CD8-positive, alpha-beta memory T cell (primary cell): ENCODE measurements around the gene BAG1. TPM values are rescaled to one million over a fixed set of nuclear protein-coding genes. Genes with fewer than 3 reads are reported as not detected.

Experiments
- CTCF ChIA-PET: fragments of 350-600 bp; sonication (Branson Sonifier 250); formaldehyde crosslinking; loops from one replicate; lab custom pipeline; 2021; ENCODE audit warnings: antibody characterized with exemption; lab: Charles Lee
- POLR2A ChIA-PET: fragments of 350-600 bp; sonication (Branson Sonifier 250); formaldehyde crosslinking; loops from one replicate; lab custom pipeline; 2021; ENCODE audit warnings: antibody characterized with exemption; lab: Charles Lee
- DNase-seq, 5 donors: peaks; one replicate each; pipeline versions ENCODE4 v3.0.0 to v3.0.0-alpha.2; 2020 to 2022; ENCODE audit warnings: mixed read lengths in 1 of 5
- H3K27ac ChIP-seq: one replicate; pipeline ENCODE4 v1.7.0; 2013; ENCODE audit warnings: low read depth, mild to moderate bottlenecking, low read length, moderate library complexity
- H3K27me3 ChIP-seq: 2 replicates; pipeline ENCODE4 v1.7.0; 2013; ENCODE audit warnings: low read length, mild to moderate bottlenecking; ENCODE audit not compliant: insufficient read depth, poor library complexity, severe bottlenecking
- H3K36me3 ChIP-seq: 2 replicates; pipeline ENCODE4 v1.7.0; 2013; ENCODE audit warnings: mild to moderate bottlenecking, low read length, moderate library complexity; ENCODE audit not compliant: insufficient read depth
- H3K4me1 ChIP-seq: 2 replicates; pipeline ENCODE4 v1.7.0; 2013; ENCODE audit warnings: mild to moderate bottlenecking, low read length, moderate library complexity; ENCODE audit not compliant: insufficient read depth
- H3K4me3 ChIP-seq: 2 replicates; pipeline ENCODE4 v1.7.0; 2013; ENCODE audit warnings: mild to moderate bottlenecking, low read length
- H3K9me3 ChIP-seq: 2 replicates; pipeline ENCODE4 v1.7.0; 2013; ENCODE audit warnings: mild to moderate bottlenecking, low read length
- H3K27ac Mint-ChIP-seq, 8 donors: one replicate each; pipeline ENCODE4 v1.8.0; 2020 to 2021; ENCODE audit warnings: mixed read lengths in 8 of 8, mild to moderate bottlenecking in 6 of 8, inconsistent platforms in 3 of 8, moderate library complexity in 3 of 8
- H3K27me3 Mint-ChIP-seq, 2 donors: one replicate each; pipeline ENCODE4 v1.8.0; 2020 to 2021; ENCODE audit warnings: mixed read lengths in 2 of 2, mild to moderate bottlenecking in 1 of 2, moderate library complexity in 1 of 2
- H3K36me3 Mint-ChIP-seq, 3 donors: one replicate each; pipeline ENCODE4 v1.8.0; 2020 to 2021; ENCODE audit warnings: mixed read lengths in 3 of 3, inconsistent platforms in 1 of 3, mild to moderate bottlenecking in 1 of 3
- H3K4me1 Mint-ChIP-seq, 3 donors: one replicate each; pipeline ENCODE4 v1.8.0; 2020 to 2021; ENCODE audit warnings: mixed read lengths in 3 of 3, inconsistent platforms in 1 of 3, mild to moderate bottlenecking in 1 of 3
- H3K4me3 Mint-ChIP-seq, 7 donors: one replicate each; pipeline ENCODE4 v1.8.0; 2020 to 2021; ENCODE audit warnings: mixed read lengths in 7 of 7, mild to moderate bottlenecking in 6 of 7, moderate library complexity in 4 of 7, inconsistent platforms in 2 of 7
- H3K9me3 Mint-ChIP-seq, 5 donors: one replicate each; pipeline ENCODE4 v1.8.0; 2020 to 2022; ENCODE audit warnings: mixed read lengths in 5 of 5, mild to moderate bottlenecking in 3 of 5, moderate library complexity in 2 of 5, inconsistent platforms in 1 of 5
- polyA plus RNA-seq: library from polyadenylated mRNA; unstranded; fragments of 300-500 nt; fragmentation: Illumina TruSeq; gene quantifications from one replicate; pipeline ENCODE4 v1.2.3, GENCODE V29; 2021
- total RNA-seq, 2 experiments: library from RNA; stranded (reverse); gene quantifications; one replicate each; pipeline ENCODE4 v1.2.3, GENCODE V29; 2021

BAG1 gene
- total RNA-seq (10 to 100 TPM; 70.6 to 83.6 TPM), polyA plus RNA-seq (91.5 TPM)

DNA sequence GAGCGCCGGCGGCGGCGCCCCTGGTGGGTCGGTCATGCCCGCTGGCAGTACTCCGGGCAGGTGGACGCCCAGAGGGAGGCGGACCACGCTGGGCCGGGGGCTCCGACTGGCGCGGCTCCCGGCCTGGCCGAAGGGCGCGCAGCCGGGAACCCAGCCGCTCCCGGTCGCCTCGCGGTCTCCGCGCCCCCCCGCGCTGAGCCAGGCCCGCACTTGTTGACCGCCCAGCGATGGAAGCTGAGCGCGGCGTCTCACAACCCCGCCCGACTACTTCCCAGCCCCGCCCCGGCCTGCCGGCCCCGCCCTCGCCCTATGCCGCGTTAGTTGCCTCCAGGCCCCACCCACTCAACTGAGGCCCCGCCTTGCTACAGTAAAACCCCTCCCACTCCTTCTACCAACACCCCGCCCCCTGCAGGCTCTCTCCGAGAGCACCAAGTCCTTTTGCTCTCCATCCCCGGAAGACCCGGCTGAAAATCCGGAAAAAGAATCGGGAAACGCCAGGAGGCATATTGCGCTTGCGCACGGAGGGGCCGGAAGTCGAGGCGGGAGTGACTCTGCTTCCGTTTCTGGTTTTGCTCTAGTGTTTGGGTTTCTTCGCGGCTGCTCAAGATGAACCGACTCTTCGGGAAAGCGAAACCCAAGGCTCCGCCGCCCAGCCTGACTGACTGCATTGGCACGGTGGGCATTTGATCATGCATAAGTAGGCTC, at the start of gene BAG1, which contains the start of gene CHMP5:
Gene BAG1 (minus strand): TSS at position 236 of the 705 bp plus-strand sequence.
Gene CHMP5 (plus strand): TSS at position 577 of the 705 bp plus-strand sequence. CDS start 30 bp downstream, at position 607.
- H3K36me3 ChIP-seq: peaks cover 25% of the 10 kb centered on the region
- Mint-ChIP-seq H3K4me1 (peaks cover 42 to 66% (median 61%) of the 10 kb centered on the region in 3 donors), H3K9me3 (no peaks in the 10 kb centered on the region), H3K36me3 (peaks cover 2 to 68% (median 22%) of the 10 kb centered on the region in 3 donors), H3K27me3 (no peaks in the 10 kb centered on the region), H3K4me3 (peak within 1 kb of the TSS; percentile 88 to 98 (median 94)), H3K27ac (peak within 1 kb of the TSS; percentile 83 to 99 (median 98))
- peak within 1 kb of the TSS; percentile 92 for H3K4me3 ChIP-seq
- H3K27me3 ChIP-seq: no peaks in the 10 kb centered on the region
- DNase-seq: peak; percentile 99 to 100 (median 99)
- H3K4me1 ChIP-seq: peaks cover 35% of the 10 kb centered on the region
- H3K9me3 ChIP-seq: no peaks in the 10 kb centered on the region
- H3K27ac ChIP-seq: peak within 1 kb of the TSS; percentile 85
- POLR2A ChIA-PET: interaction anchor here (0.6 to 4.1 kb wide), 5 partner anchors 26 to 240 kb away, joined by 3 to 28 read pairs (median 3); partner anchors contain the start of genes B4GALT1, DNAJA1, NFX1 and SMU1
- CTCF ChIA-PET: interaction anchor here (0.9 to 1.6 kb wide), 3 partner anchors 20 to 38 kb away, joined by 3 to 6 read pairs (median 4); no protein-coding TSS in a partner anchor

- CTCF ChIA-PET: no interaction called here
- Histone ChIP-seq H3K4me3 (no peak overlapping the region), H3K27me3 (no peaks in the 10 kb centered on the region), H3K4me1 (no peaks in the 10 kb centered on the region), H3K27ac (no peak overlapping the region), H3K36me3 (peaks cover 53% of the 10 kb centered on the region), H3K9me3 (no peaks in the 10 kb centered on the region)
- H3K27me3 Mint-ChIP-seq: no peaks in the 10 kb centered on the region
- H3K4me3 Mint-ChIP-seq: no peak overlapping the region
- H3K9me3 Mint-ChIP-seq: no peaks in the 10 kb centered on the region
- POLR2A ChIA-PET: no interaction called here
- no peak for DNase-seq
- peaks cover 18 to 93% (median 26%) of the 10 kb centered on the region in 3 donors for H3K36me3 Mint-ChIP-seq
- H3K4me1 Mint-ChIP-seq: peaks cover 3 to 4% (median 3%) of the 10 kb centered on the region in 3 donors
- H3K27ac Mint-ChIP-seq: peak overlapping the region in 2 of 8 donors; percentile 17 to 41
These were observed 47.4 kb upstream of the BAG1 start for GRCh38 chr9:33311953-33312352.

- Mint-ChIP-seq H3K4me3 (no peak overlapping the region), H3K4me1 (peaks cover 2 to 4% (median 3%) of the 10 kb centered on the region in 3 donors), H3K36me3 (peaks cover 18 to 81% (median 19%) of the 10 kb centered on the region in 3 donors), H3K27me3 (no peaks in the 10 kb centered on the region), H3K9me3 (no peaks in the 10 kb centered on the region), H3K27ac (no peak overlapping the region)
- CTCF ChIA-PET: interaction anchor here (1.0 kb wide), 1 partner anchor 10 kb away, joined by 3 read pairs; no protein-coding TSS in a partner anchor
- Histone ChIP-seq H3K36me3 (peaks cover 57% of the 10 kb centered on the region), H3K4me3 (no peak overlapping the region), H3K27ac (no peak overlapping the region), H3K27me3 (no peaks in the 10 kb centered on the region), H3K4me1 (no peaks in the 10 kb centered on the region), H3K9me3 (no peaks in the 10 kb centered on the region)
- POLR2A ChIA-PET: no interaction called here
- DNase-seq: no peak
These were observed 46.2 kb upstream of the BAG1 start for GRCh38 chr9:33310748-33311147.

- H3K4me3 Mint-ChIP-seq: no peak overlapping the region
These were observed 45.4 kb upstream of the BAG1 start for GRCh38 chr9:33309903-33310302.

DNA sequence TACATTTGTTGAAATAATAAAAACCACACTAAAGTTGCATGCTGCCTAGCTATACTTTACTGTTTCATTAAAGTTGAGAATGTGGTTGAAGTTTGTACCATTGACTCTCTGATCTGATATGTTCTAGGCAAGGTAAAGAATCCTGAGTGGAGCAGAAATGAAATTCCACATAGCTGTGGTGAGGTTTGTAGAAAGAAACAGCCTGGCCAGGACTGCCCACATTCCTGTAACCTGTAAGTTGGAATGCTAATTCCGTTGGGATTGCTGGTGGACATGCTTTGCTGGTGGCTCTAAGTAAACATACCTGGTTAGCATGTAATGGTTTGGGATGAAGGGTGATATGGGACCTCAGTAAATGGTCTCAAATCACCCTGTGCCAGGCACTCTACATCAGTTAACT, 42.6 kb upstream of the BAG1 start:
- H3K9me3 ChIP-seq: no peaks in the 10 kb centered on the region
- ChIA-PET POLR2A (no interaction called here), CTCF (no interaction called here)
- no peak for DNase-seq
- peaks cover 70% of the 10 kb centered on the region for H3K36me3 ChIP-seq
- Mint-ChIP-seq H3K36me3 (peaks cover 12 to 65% (median 16%) of the 10 kb centered on the region in 3 donors), H3K27me3 (no peaks in the 10 kb centered on the region), H3K4me3 (no peak overlapping the region), H3K27ac (peak overlapping the region in 2 of 8 donors; percentile 23 to 58), H3K4me1 (peaks cover 2 to 7% (median 4%) of the 10 kb centered on the region in 3 donors), H3K9me3 (no peaks in the 10 kb centered on the region)
- H3K27me3 ChIP-seq: no peaks in the 10 kb centered on the region
- H3K27ac ChIP-seq: no peak overlapping the region
- H3K4me1 ChIP-seq: no peaks in the 10 kb centered on the region
- H3K4me3 ChIP-seq: no peak overlapping the region

More at GRCh38 chr9:33309903-33310302, 45.4 kb upstream of the BAG1 start:
- CTCF ChIA-PET: interaction anchor here (1.0 kb wide), 1 partner anchor 11 kb away, joined by 3 read pairs; no protein-coding TSS in a partner anchor
- Mint-ChIP-seq H3K27ac (no peak overlapping the region), H3K27me3 (no peaks in the 10 kb centered on the region), H3K4me1 (peaks cover 2 to 4% (median 3%) of the 10 kb centered on the region in 3 donors), H3K9me3 (no peaks in the 10 kb centered on the region), H3K36me3 (peaks cover 14 to 73% (median 18%) of the 10 kb centered on the region in 3 donors)
- H3K27me3 ChIP-seq: no peaks in the 10 kb centered on the region
- H3K36me3 ChIP-seq: peaks cover 65% of the 10 kb centered on the region
- H3K4me1 ChIP-seq: no peaks in the 10 kb centered on the region
- POLR2A ChIA-PET: no interaction called here
- DNase-seq: no peak
- H3K27ac ChIP-seq: no peak overlapping the region
- no peaks in the 10 kb centered on the region for H3K9me3 ChIP-seq
- no peak overlapping the region for H3K4me3 ChIP-seq

DNA sequence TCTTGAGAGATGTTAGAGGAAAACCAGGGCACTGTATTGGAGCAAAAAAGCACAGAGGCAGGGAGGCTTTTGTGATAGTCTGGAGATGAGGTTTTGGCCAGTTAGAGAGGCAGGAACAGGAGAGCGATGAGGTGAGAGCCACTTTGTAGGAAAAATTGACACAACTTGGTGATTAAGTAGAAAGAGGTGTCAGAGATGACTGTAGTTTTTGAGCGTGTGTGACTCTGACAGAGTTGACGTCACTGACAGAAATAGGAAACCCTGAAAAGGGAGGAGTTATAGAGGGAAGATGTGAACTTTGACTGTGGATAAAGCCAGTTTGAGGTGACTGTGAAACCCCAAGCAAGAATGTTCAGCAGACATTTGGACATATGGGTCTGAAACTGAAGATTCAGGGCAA, 41.5 kb upstream of the BAG1 start:
- H3K27ac Mint-ChIP-seq: no peak overlapping the region
- H3K4me1 Mint-ChIP-seq: peaks cover 4 to 9% (median 4%) of the 10 kb centered on the region in 3 donors
- peaks cover 62% of the 10 kb centered on the region for H3K36me3 ChIP-seq
- no peaks in the 10 kb centered on the region for H3K9me3 ChIP-seq
- DNase-seq: no peak
- H3K4me3 Mint-ChIP-seq: no peak overlapping the region
- no peak overlapping the region for H3K27ac ChIP-seq
- H3K36me3 Mint-ChIP-seq: peaks cover 10 to 64% (median 19%) of the 10 kb centered on the region in 3 donors
- H3K9me3 Mint-ChIP-seq: no peaks in the 10 kb centered on the region
- H3K27me3 ChIP-seq: no peaks in the 10 kb centered on the region
- H3K4me1 ChIP-seq: no peaks in the 10 kb centered on the region
- ChIA-PET CTCF (no interaction called here), POLR2A (no interaction called here)
- no peak overlapping the region for H3K4me3 ChIP-seq
- H3K27me3 Mint-ChIP-seq: no peaks in the 10 kb centered on the region

DNA sequence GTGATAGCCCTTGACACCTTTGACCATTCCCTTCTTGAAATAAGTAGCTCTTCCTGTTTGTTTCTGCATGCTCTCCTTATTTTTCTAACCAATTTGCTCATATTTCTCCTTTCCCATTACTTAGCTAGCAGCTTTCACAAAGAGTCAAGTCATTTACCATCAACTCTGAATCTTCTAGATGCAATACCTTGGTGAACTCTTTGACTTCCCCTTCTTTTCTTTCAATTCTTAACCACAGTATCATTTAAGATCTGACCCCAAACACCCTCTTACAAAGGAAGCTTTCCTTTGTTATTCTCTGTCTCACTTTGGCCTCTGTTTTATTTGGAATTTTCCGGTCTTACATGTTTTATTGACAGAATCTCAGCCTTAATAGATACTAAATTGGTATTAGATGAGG, 39.9 kb upstream of the BAG1 start:
- H3K9me3 ChIP-seq: no peaks in the 10 kb centered on the region
- peaks cover 4% of the 10 kb centered on the region for H3K4me1 ChIP-seq
- no peaks in the 10 kb centered on the region for H3K9me3 Mint-ChIP-seq
- H3K4me3 ChIP-seq: no peak overlapping the region
- no peak for DNase-seq
- H3K4me1 Mint-ChIP-seq: peaks cover 14 to 25% (median 15%) of the 10 kb centered on the region in 3 donors
- H3K36me3 ChIP-seq: peaks cover 57% of the 10 kb centered on the region
- H3K4me3 Mint-ChIP-seq: no peak overlapping the region
- H3K27ac Mint-ChIP-seq: no peak overlapping the region
- POLR2A ChIA-PET: interaction anchor here (1.5 kb wide), 1 partner anchor 14 kb away, joined by 3 read pairs; the partner anchor contains the start of gene NFX1
- H3K27me3 ChIP-seq: no peaks in the 10 kb centered on the region
- no peak overlapping the region for H3K27ac ChIP-seq
- no peaks in the 10 kb centered on the region for H3K27me3 Mint-ChIP-seq
- CTCF ChIA-PET: interaction anchor here (1.5 to 1.8 kb wide), 2 partner anchors 17 to 46 kb away, joined by 3 to 5 read pairs; no protein-coding TSS in a partner anchor
- peaks cover 11 to 61% (median 19%) of the 10 kb centered on the region in 3 donors for H3K36me3 Mint-ChIP-seq

DNA sequence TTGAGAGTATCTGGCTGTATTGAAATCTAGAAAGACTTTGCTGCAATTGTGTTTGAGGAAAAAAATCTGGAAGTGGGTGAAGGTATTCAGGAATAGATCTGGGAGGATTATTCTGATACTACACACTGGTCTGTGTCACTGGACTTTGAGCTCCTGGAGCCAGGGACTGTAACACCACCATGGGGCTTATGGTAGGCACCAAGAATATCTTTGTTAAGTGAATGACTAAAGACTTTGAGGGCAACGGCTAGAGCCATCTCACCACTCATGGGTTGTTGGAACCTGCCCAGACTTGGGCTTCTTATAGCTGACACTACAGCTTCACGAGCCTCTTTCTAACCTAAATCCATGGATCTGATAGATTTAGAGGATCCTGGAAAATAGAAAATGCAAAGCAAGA, 36.0 kb upstream of the BAG1 start:
- H3K27me3 Mint-ChIP-seq: no peaks in the 10 kb centered on the region
- H3K27ac Mint-ChIP-seq: peak overlapping the region in 4 of 8 donors; percentile 4 to 69 (median 46)
- H3K4me1 Mint-ChIP-seq: peaks cover 48 to 60% (median 50%) of the 10 kb centered on the region in 3 donors
- Histone ChIP-seq H3K27me3 (no peaks in the 10 kb centered on the region), H3K4me1 (peaks cover 42% of the 10 kb centered on the region), H3K27ac (no peak overlapping the region), H3K9me3 (no peaks in the 10 kb centered on the region), H3K36me3 (peaks cover 41% of the 10 kb centered on the region), H3K4me3 (no peak overlapping the region)
- H3K9me3 Mint-ChIP-seq: no peaks in the 10 kb centered on the region
- ChIA-PET POLR2A (no interaction called here), CTCF (interaction anchor here (1.9 kb wide), 1 partner anchor 13 kb away, joined by 6 read pairs; no protein-coding TSS in a partner anchor)
- H3K36me3 Mint-ChIP-seq: peaks cover 12 to 74% (median 22%) of the 10 kb centered on the region in 3 donors
- DNase-seq: no peak
- no peak overlapping the region for H3K4me3 Mint-ChIP-seq
